IMR-90 (cell line): ENCODE data around the gene PARD6G. TPM values are rescaled to one million over a fixed set of nuclear protein-coding genes. Genes with fewer than 3 reads are reported as not detected.

Experiments
- ATAC-seq: fragments of 200-7000 bp; cut with Tn5 transposase; 2 replicates; pipeline ENCODE4 v1.9.1; 2020; ENCODE audit warnings: low read depth, mild to moderate bottlenecking, moderate library complexity
- BruUV-seq: library from RNA; stranded (reverse); fragments of 400-500 nt; replicated peaks from 2 replicates; lab custom pipeline; 2021; lab: Mats Ljungman, UMichigan
- CTCF ChIA-PET: fragments of 300-600 bp; formaldehyde crosslinking; extraction: SDS; loops from one replicate; lab custom pipeline; 2021; ENCODE audit warnings: antibody characterized with exemption; lab: Yijun Ruan, JAX
- POLR2A ChIA-PET: fragments of 300-600 bp; sonication (Branson Sonifier 250); formaldehyde crosslinking; loops from one replicate; lab custom pipeline; 2022; ENCODE audit warnings: antibody characterized with exemption; ENCODE audit not compliant: unreplicated experiment; lab: Charles Lee
- DNase-seq: peaks from one replicate; pipeline ENCODE4 v3.0.0; 2013
- H2AFZ ChIP-seq: replicated peaks from 2 replicates; pipeline ENCODE3; 2013; ENCODE audit warnings: low read length, mild to moderate bottlenecking; ENCODE audit not compliant: poor library complexity
- H2AK5ac ChIP-seq: 2 replicates; pipeline ENCODE4 v1.6.1; 2013; ENCODE audit warnings: low read depth, low read length, inconsistent platforms
- H2AK9ac ChIP-seq: replicated peaks from 2 replicates; pipeline ENCODE3; 2013; ENCODE audit warnings: mild to moderate bottlenecking, low read depth, low read length, moderate library complexity; ENCODE audit not compliant: poor library complexity
- H2BK120ac ChIP-seq: 2 replicates; pipeline ENCODE4 v1.6.1; 2013; ENCODE audit warnings: low read depth, low read length, inconsistent platforms
- H2BK15ac ChIP-seq: 3 replicates; pipeline ENCODE4 v1.6.1; 2013; ENCODE audit warnings: low read depth, low read length, inconsistent platforms
- H2BK20ac ChIP-seq: 2 replicates; pipeline ENCODE4 v1.6.1; 2013; ENCODE audit warnings: low read depth, mild to moderate bottlenecking, inconsistent platforms, low read length, moderate library complexity
- H2BK5ac ChIP-seq: 2 replicates; pipeline ENCODE4 v1.6.1; 2013; ENCODE audit warnings: mild to moderate bottlenecking, low read depth, low read length, inconsistent platforms; ENCODE audit not compliant: poor library complexity, severe bottlenecking
- H3K14ac ChIP-seq: replicated peaks from 2 replicates; pipeline ENCODE4 v1.6.1; 2013; ENCODE audit warnings: low read depth, low read length, inconsistent platforms
- H3K18ac ChIP-seq: 2 replicates; pipeline ENCODE4 v1.6.1; 2013; ENCODE audit warnings: low read depth, low read length, control low read depth
- H3K23ac ChIP-seq: 2 replicates; pipeline ENCODE4 v1.6.1; 2013; ENCODE audit warnings: low read depth, low read length, inconsistent platforms
- H3K27ac ChIP-seq: 2 replicates; pipeline ENCODE4 v1.5.1; 2013; ENCODE audit warnings: mild to moderate bottlenecking, control low read depth, low read length; ENCODE audit not compliant: insufficient read depth
- H3K27me3 ChIP-seq: 2 replicates; pipeline ENCODE4 v1.6.1; 2013; ENCODE audit warnings: low read length; ENCODE audit not compliant: control insufficient read depth, insufficient read depth
- H3K36me3 ChIP-seq: 2 replicates; pipeline ENCODE4 v1.6.1; 2013; ENCODE audit warnings: low read length, mixed read lengths; ENCODE audit not compliant: control insufficient read depth, insufficient read depth
- H3K4ac ChIP-seq: 2 replicates; pipeline ENCODE4 v1.6.1; 2013; ENCODE audit warnings: low read depth, low read length, inconsistent platforms
- H3K4me1 ChIP-seq: 2 replicates; pipeline ENCODE4 v1.6.1; 2013; ENCODE audit warnings: low read length, mixed read lengths; ENCODE audit not compliant: control insufficient read depth, insufficient read depth
- H3K4me2 ChIP-seq: 2 replicates; pipeline ENCODE4 v1.6.1; 2013; ENCODE audit warnings: low read depth, mild to moderate bottlenecking, control low read depth, low read length, moderate library complexity
- H3K4me3 ChIP-seq: 2 replicates; pipeline ENCODE4 v1.5.1; 2013; ENCODE audit warnings: low read depth, mild to moderate bottlenecking, control low read depth, low read length, moderate library complexity; ENCODE audit not compliant: insufficient read depth
- H3K56ac ChIP-seq: 2 replicates; pipeline ENCODE4 v1.6.1; 2013; ENCODE audit warnings: low read length, inconsistent platforms; ENCODE audit not compliant: insufficient read depth; ENCODE audit errors: extremely low read depth
- H3K79me1 ChIP-seq, 2 experiments: 2 replicates each; pipeline ENCODE4 v1.6.1; 2013; ENCODE audit warnings: low read length in 2 of 2, inconsistent platforms in 1 of 2, low read depth in 1 of 2
- H3K9ac ChIP-seq: 2 replicates; pipeline ENCODE4 v1.6.1; 2013; ENCODE audit warnings: low read depth, low read length, control low read depth
- H3K9me1 ChIP-seq: 2 replicates; pipeline ENCODE4 v1.6.1; 2013; ENCODE audit warnings: low read length, inconsistent platforms; ENCODE audit not compliant: insufficient read depth
- H3K9me3 ChIP-seq: 2 replicates; pipeline ENCODE4 v1.6.1; 2013; ENCODE audit warnings: low read length; ENCODE audit not compliant: control insufficient read depth, insufficient read depth
- H4K20me1 ChIP-seq: 2 replicates; pipeline ENCODE4 v1.6.1; 2013; ENCODE audit warnings: low read length, inconsistent platforms; ENCODE audit not compliant: insufficient read depth
- H4K5ac ChIP-seq: 2 replicates; pipeline ENCODE4 v1.6.1; 2013; ENCODE audit warnings: mild to moderate bottlenecking, low read depth, low read length, control low read depth
- H4K8ac ChIP-seq, 2 experiments: 2 replicates each; pipeline ENCODE4 v1.6.1; 2013; ENCODE audit warnings: low read depth in 2 of 2, low read length in 2 of 2, control low read depth in 1 of 2, inconsistent platforms in 1 of 2
- H4K91ac ChIP-seq: 2 replicates; pipeline ENCODE4 v1.6.1; 2013; ENCODE audit warnings: low read depth, low read length, inconsistent platforms; ENCODE audit not compliant: insufficient read depth
- RAD21 ChIP-seq: IDR thresholded peaks from 2 replicates; pipeline ENCODE4 v1.6.1; 2012; ENCODE audit warnings: low read length, improper control_type of control experiment
- WGBS, 2 experiments: methylation state at CpG; one replicate each; pipeline versions ENCODE4 v1.1.5 to v1.1.7; 2013; ENCODE audit warnings: missing lambda C conversion rate in 2 of 2; ENCODE audit not compliant: insufficient read length in 1 of 2; ENCODE audit errors: extremely low coverage in 2 of 2; 5-methylcytosine and 5-hydroxymethylcytosine counted together
- dilution Hi-C: fragments of 300-500 bp; cut with HindIII; formaldehyde crosslinking; loops from one replicate; pipeline ENCODE4 v1.14.3; 2018; ENCODE audit warnings: low sequenced_read_pairs; ENCODE audit not compliant: unreplicated experiment
- in situ Hi-C: fragments of 300-500 bp; cut with MboI; formaldehyde crosslinking; loops from 3 replicates; pipeline ENCODE4 v1.14.3; 2019; ENCODE audit warnings: low sequenced_read_pairs, inconsistent platforms, mixed read lengths
- intact Hi-C: fragments of 100-400 bp; cut with micrococcal nuclease; formaldehyde crosslinking; loops from 2 replicates; pipeline ENCODE4 v1.10.0; 2022
- polyA plus RNA-seq, 3 experiments: library from polyadenylated mRNA; depleted of rRNA; stranded (reverse); fragments of >200 nt; gene quantifications; 2 replicates each; pipeline ENCODE4 v1.2.3, GENCODE V29; 2012; ENCODE audit warnings: low replicate concordance in 1 of 3
- total RNA-seq: library from RNA; depleted of rRNA; stranded (reverse); fragments of >200 nt; gene quantifications from 2 replicates; pipeline ENCODE4 v1.2.3, GENCODE V29; 2012

PARD6G gene
- total and polyA plus RNA-seq, 2 of the 4 experiments (the other 2 are of a cell fraction), result 2.5 to 4.6 TPM

- H2AK9ac ChIP-seq, result no peak overlapping the region
- no peak overlapping the region for H3K18ac ChIP-seq
- ChIA-PET CTCF (interaction anchor here (0.7 to 2.0 kb wide), 6 partner anchors 8 to 86 kb away, joined by 3 to 5 read pairs (median 4); no protein-coding TSS in a partner anchor), POLR2A (no interaction called here)
- H3K9me1 ChIP-seq, result no peaks in the 10 kb centered on the region
- H3K56ac ChIP-seq, result no peak overlapping the region
- H2BK120ac ChIP-seq, result no peak overlapping the region
- DNase-seq (no peak), ATAC-seq (no peak)
- H3K36me3 ChIP-seq, result peaks cover 1% of the 10 kb centered on the region; the same call in 1 of the 2 replicates
- H3K4ac ChIP-seq, result no peak overlapping the region
- H3K9ac ChIP-seq, result no peak overlapping the region
- no peak overlapping the region for H2BK15ac ChIP-seq
- in situ Hi-C loops (no loop called here), dilution Hi-C loops (no loop called here), intact Hi-C loops (loop anchor here (2.0 kb wide), 1 partner anchor 20 kb away; no protein-coding TSS in a partner anchor)
- WGBS, 2 experiments, result 50% methylated on average over 2 of the region's 5 CpGs; no CpG with 5 or more reads in 1 of the 2 experiments
- no peak overlapping the region for H2AFZ ChIP-seq
- no peak overlapping the region for H4K91ac ChIP-seq
- H3K14ac ChIP-seq, result no peak overlapping the region
- H3K27me3 ChIP-seq, result no peaks in the 10 kb centered on the region
- H3K23ac ChIP-seq, result no peak overlapping the region
- H3K4me1 ChIP-seq, result no peaks in the 10 kb centered on the region
- no peak overlapping the region for H4K8ac ChIP-seq
- BruUV-seq, result no TSS peak
- no peak overlapping the region for H2BK20ac ChIP-seq
- no peak overlapping the region for H3K4me2 ChIP-seq
- no peaks in the 10 kb centered on the region; the same call in 1 of the 2 replicates for H4K20me1 ChIP-seq
- peaks cover 5 to 6% of the 10 kb centered on the region in 2 experiments; a peak in 2 of 4 replicates for H3K79me1 ChIP-seq
- TF ChIP-seq RAD21, result no peak
- no peak overlapping the region for H3K4me3 ChIP-seq
- H3K9me3 ChIP-seq, result no peaks in the 10 kb centered on the region
- no peak overlapping the region for H4K5ac ChIP-seq
- no peak overlapping the region for H2AK5ac ChIP-seq
- no peak overlapping the region for H3K27ac ChIP-seq
- H2BK5ac ChIP-seq, result no peak overlapping the region
These were observed 88.9 kb downstream of the PARD6G start for GRCh38 chr18:80158365-80158764.
